Suprapubic skin (tissue), 4 donors: ENCODE data around the gene CHST8. TPM values are rescaled to one million over a fixed set of nuclear protein-coding genes. Genes with fewer than 3 reads are reported as not detected.

ENCODE experiments used
- DNase-seq, 2 donors: peaks; one replicate each; pipeline ENCODE4 v3.0.0-alpha.2; 2019; ENCODE audit warnings: low spot score in 2 of 2
- H3K27ac ChIP-seq: fragments of 200-600 bp; sonication (generic); one replicate; pipeline ENCODE4 v1.5.1; 2019
- H3K27me3 ChIP-seq: fragments of 200-600 bp; sonication (generic); one replicate; pipeline ENCODE4 v1.5.1; 2019
- H3K36me3 ChIP-seq: fragments of 200-600 bp; sonication (generic); one replicate; pipeline ENCODE4 v1.5.1; 2019
- H3K4me1 ChIP-seq: fragments of 200-600 bp; sonication (generic); one replicate; pipeline ENCODE4 v1.5.1; 2019
- H3K4me3 ChIP-seq: fragments of 200-600 bp; sonication (generic); one replicate; pipeline ENCODE4 v1.5.1; 2019; ENCODE audit warnings: mild to moderate bottlenecking
- H3K9me3 ChIP-seq: fragments of 200-600 bp; sonication (generic); one replicate; pipeline ENCODE4 v1.5.1; 2019
- EP300 ChIP-seq: sonication (generic); formaldehyde crosslinking; IDR thresholded peaks from one replicate; pipeline ENCODE4 v1.6.1; 2017; ENCODE audit warnings: antibody characterized with exemption
- POLR2A ChIP-seq, 2 donors: fragments of 450-650 bp; IDR thresholded peaks; one replicate each; pipeline ENCODE4 v1.6.1; 2017; ENCODE audit warnings: antibody characterized with exemption in 2 of 2, mild to moderate bottlenecking in 2 of 2, moderate library complexity in 2 of 2
- POLR2AphosphoS5 ChIP-seq, 3 donors: sonication (generic); formaldehyde crosslinking; IDR thresholded peaks; one replicate each; pipeline ENCODE4 v1.6.1; 2017; ENCODE audit warnings: antibody characterized with exemption in 3 of 3
- WGBS: methylation state at CpG from one replicate; pipeline ENCODE4 v1.1.5; 2018; 5-methylcytosine and 5-hydroxymethylcytosine counted together
- total RNA-seq, 4 donors: library from RNA; depleted of rRNA; stranded (reverse); fragments of >200 nt; gene quantifications; one replicate each; pipeline ENCODE4 v1.1.0, GENCODE V29; 2016
- TF ChIP-seq, protein P1 (sequence below), 2 donors: fragments of 200-600 bp in 1 of 2; fragments of 450-650 bp in 1 of 2; sonication (generic) in 1 of 2; IDR thresholded peaks; one replicate each; pipeline ENCODE4 v1.5.1; 2016 to 2019; ENCODE audit warnings: antibody characterized with exemption in 2 of 2, mild to moderate bottlenecking in 1 of 2, moderate library complexity in 1 of 2

The CHST8 gene
- total RNA-seq, 4 donors from 2014 or later: 0.36 TPM; not detected in 3

DNA sequence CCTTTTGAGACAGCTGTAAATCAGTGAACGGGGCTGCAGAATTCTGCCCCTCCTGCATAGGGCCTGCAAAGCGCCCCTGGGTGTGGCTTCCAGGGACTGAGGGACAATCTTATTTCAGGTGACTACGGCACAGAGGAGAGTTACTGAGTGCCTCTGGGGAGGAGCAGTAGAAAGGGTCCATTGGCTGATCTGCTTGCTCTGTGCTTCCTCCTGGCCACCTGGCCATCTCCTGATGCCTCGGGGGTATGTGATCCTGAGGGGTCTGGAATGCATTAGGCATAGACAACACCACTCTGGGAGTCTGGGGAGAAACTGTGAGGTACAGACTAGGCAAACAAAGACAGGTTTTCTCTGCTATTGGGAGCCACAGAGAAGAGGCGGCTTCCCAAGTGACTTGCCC lies 177.7 kb downstream of the CHST8 start:
- no peaks in the 10 kb centered on the region for H3K9me3 ChIP-seq
- H3K4me3 ChIP-seq: no peak overlapping the region
- DNase-seq: no peak
- peaks cover 42% of the 10 kb centered on the region for H3K4me1 ChIP-seq
- TF ChIP-seq POLR2A (IDR thresholded peaks at IDR 0.05) (no peak), EP300 (no peak), POLR2AphosphoS5 (IDR thresholded peaks at IDR 0.05) (no peak)
- TF ChIP-seq, protein P1, sequence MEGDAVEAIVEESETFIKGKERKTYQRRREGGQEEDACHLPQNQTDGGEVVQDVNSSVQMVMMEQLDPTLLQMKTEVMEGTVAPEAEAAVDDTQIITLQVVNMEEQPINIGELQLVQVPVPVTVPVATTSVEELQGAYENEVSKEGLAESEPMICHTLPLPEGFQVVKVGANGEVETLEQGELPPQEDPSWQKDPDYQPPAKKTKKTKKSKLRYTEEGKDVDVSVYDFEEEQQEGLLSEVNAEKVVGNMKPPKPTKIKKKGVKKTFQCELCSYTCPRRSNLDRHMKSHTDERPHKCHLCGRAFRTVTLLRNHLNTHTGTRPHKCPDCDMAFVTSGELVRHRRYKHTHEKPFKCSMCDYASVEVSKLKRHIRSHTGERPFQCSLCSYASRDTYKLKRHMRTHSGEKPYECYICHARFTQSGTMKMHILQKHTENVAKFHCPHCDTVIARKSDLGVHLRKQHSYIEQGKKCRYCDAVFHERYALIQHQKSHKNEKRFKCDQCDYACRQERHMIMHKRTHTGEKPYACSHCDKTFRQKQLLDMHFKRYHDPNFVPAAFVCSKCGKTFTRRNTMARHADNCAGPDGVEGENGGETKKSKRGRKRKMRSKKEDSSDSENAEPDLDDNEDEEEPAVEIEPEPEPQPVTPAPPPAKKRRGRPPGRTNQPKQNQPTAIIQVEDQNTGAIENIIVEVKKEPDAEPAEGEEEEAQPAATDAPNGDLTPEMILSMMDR (IDR thresholded peaks at IDR 0.05): no peak
- H3K27me3 ChIP-seq: peaks cover 6% of the 10 kb centered on the region
- H3K27ac ChIP-seq: no peak overlapping the region
- WGBS: 59% methylated on average over 4 of the region's 5 CpGs
- H3K36me3 ChIP-seq: peaks cover 23% of the 10 kb centered on the region

DNA sequence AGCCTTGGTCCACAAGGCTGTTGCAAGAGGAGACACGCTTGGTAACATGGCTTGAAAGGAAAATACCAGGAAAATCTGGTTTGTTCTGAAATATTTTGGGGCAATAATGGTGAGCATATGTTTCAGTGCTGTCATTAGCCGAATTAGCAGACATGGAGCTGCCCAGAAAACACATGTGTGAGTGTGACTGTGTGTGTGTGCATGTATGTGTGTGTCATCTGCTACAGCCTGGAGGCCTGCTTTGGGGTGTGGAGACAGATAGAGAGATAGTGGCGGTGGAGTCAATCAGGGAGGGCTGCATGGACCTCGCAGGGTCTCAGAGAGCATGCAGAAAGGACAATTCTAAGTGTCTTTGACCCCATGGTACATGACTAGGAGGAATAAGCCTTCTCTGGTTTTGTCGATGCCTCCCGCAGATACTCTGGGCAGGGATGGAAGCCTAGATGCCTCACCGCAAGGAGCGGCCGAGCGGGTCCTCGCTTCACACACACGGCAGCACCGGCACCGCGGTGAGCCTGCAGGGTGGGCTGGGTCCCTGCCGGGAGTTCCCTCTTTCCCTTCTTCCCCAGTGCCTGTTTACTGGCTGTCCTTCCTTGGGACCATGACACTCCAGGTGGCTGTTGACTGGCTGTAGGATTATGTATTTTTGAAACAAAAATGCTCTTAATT lies 178.4 kb downstream of the CHST8 start:
- Histone ChIP-seq H3K9me3 (no peaks in the 10 kb centered on the region), H3K4me1 (peaks cover 42% of the 10 kb centered on the region), H3K4me3 (no peak overlapping the region), H3K36me3 (peaks cover 23% of the 10 kb centered on the region), H3K27me3 (peaks cover 6% of the 10 kb centered on the region), H3K27ac (no peak overlapping the region)
- WGBS: 84% methylated on average over 13 of the region's 16 CpGs
- DNase-seq: no peak
- no peak for TF ChIP-seq POLR2AphosphoS5 (IDR thresholded peaks at IDR 0.05)
- no peak for TF ChIP-seq EP300
- TF ChIP-seq POLR2A (IDR thresholded peaks at IDR 0.05): no peak
- TF ChIP-seq, protein P1 (IDR thresholded peaks at IDR 0.05): no peak

DNA sequence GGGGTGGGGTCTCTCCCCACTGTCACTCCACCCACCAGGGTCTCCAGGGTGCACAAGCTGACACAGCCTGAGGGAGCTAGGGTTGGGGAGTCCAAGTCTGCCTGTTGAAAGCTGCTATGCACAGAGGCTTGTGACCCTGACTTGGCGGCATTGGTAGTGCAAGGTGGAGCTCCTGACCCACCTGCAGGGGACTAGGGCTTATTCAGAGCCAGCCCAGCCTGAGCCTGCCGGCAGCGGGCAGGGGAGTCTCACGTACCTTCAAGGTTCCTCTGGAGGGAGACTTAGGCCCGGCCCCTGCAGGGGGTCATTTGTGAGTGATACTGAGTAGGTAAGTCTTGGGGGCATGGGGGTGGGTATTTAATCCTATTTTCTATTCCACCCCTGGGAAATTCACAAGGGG lies 179.7 kb downstream of the CHST8 start:
- peaks cover 54% of the 10 kb centered on the region for H3K4me1 ChIP-seq
- peaks cover 23% of the 10 kb centered on the region for H3K36me3 ChIP-seq
- H3K9me3 ChIP-seq: no peaks in the 10 kb centered on the region
- no peak overlapping the region for H3K4me3 ChIP-seq
- no peak overlapping the region for H3K27ac ChIP-seq
- DNase-seq: no peak
- WGBS: 88% methylated on average over 5 of the region's 5 CpGs
- peaks cover 6% of the 10 kb centered on the region for H3K27me3 ChIP-seq
- TF ChIP-seq POLR2AphosphoS5 (IDR thresholded peaks at IDR 0.05): no peak
- TF ChIP-seq POLR2A (IDR thresholded peaks at IDR 0.05): no peak
- TF ChIP-seq, protein P1 (IDR thresholded peaks at IDR 0.05): no peak
- no peak for TF ChIP-seq EP300

DNA sequence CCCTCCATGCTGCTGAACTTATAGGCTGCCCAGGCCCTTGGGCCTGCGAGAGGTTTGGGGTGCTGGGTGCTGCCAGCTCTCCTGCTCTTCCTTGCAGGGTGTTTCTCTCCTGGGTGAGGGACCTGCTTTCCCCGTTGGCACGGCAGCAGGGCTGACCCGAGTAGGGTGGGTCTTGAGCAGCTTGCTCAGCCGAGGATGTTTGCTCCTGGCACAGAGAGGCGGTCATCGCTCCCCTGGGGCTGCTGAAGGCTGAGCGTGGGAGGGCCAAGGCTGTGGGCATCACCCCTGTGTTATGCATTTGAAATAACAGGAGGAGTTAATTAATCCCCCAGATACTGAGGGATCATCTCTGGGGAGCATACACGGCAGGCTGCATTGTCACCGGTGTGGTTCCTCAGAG lies 180.2 kb downstream of the CHST8 start:
- H3K36me3 ChIP-seq: peaks cover 28% of the 10 kb centered on the region
- 91% methylated on average over 5 of the region's 10 CpGs for WGBS

DNA sequence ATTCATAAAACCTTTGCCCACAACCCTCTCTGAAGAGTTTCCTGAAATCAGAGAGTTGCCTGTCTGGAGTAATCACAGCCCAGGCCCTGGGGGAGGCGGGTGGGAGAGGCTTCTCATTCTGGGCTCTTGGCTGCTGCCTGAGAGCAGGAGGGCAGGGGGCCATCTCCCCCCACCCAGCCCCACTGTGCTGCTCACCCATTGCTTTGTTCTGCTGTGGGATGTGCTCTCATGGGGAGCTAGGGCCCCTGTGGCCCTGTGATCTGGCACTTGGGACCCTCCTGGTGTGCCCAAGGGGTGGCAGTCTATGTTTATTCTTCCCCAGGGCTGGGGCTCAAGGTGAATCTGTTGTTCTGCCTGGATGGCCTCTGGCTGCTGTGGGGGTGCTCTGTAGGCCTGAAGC lies 181.0 kb downstream of the CHST8 start:
- Histone ChIP-seq H3K4me3 (no peak overlapping the region), H3K27ac (no peak overlapping the region), H3K9me3 (no peaks in the 10 kb centered on the region), H3K4me1 (peaks cover 61% of the 10 kb centered on the region), H3K27me3 (no peaks in the 10 kb centered on the region), H3K36me3 (peaks cover 33% of the 10 kb centered on the region)
- TF ChIP-seq POLR2A (IDR thresholded peaks at IDR 0.05) (no peak), EP300 (no peak), POLR2AphosphoS5 (IDR thresholded peaks at IDR 0.05) (no peak)
- TF ChIP-seq, protein P1 (IDR thresholded peaks at IDR 0.05): no peak
- 91% methylated on average over 1 of the region's 1 CpG for WGBS
- no peak for DNase-seq

More for the DNA sequence above, 180.2 kb downstream of the CHST8 start:
- Histone ChIP-seq H3K27me3 (peaks cover 2% of the 10 kb centered on the region), H3K27ac (no peak overlapping the region), H3K9me3 (no peaks in the 10 kb centered on the region), H3K4me3 (no peak overlapping the region), H3K4me1 (peaks cover 60% of the 10 kb centered on the region)
- no peak for TF ChIP-seq POLR2A (IDR thresholded peaks at IDR 0.05)
- TF ChIP-seq, protein P1 (IDR thresholded peaks at IDR 0.05): no peak
- TF ChIP-seq EP300: no peak
- TF ChIP-seq POLR2AphosphoS5 (IDR thresholded peaks at IDR 0.05): no peak
- DNase-seq: no peak
